Duodenal mucosa (tissue), 2 donors: Measurements from ENCODE around the gene MTX1.
A peak's percentile ranks its signal among the peaks of the same experiment; 100 is the strongest.
"Not testable (repeated sequence)": the region's sequence is repeated elsewhere in the genome, so short reads cannot be mapped to it uniquely, and the experiment has no call there.

Source experiments
- H3K27ac ChIP-seq: one replicate; pipeline ENCODE4 v1.7.0; 2013; ENCODE audit warnings: low read depth, low read length
- H3K27me3 ChIP-seq, 2 donors: one replicate each; pipeline ENCODE4 v1.7.0; 2013; ENCODE audit warnings: low read length in 2 of 2, control low read depth in 1 of 2; ENCODE audit not compliant: insufficient read depth in 2 of 2, control insufficient read depth in 1 of 2
- H3K36me3 ChIP-seq, 2 donors: one replicate each; pipeline ENCODE4 v1.7.0; 2013; ENCODE audit warnings: low read length in 2 of 2, control low read depth in 1 of 2; ENCODE audit not compliant: insufficient read depth in 2 of 2, control insufficient read depth in 1 of 2
- H3K4me1 ChIP-seq, 2 donors: one replicate each; pipeline ENCODE4 v1.7.0; 2013; ENCODE audit warnings: low read length in 2 of 2, control low read depth in 1 of 2; ENCODE audit not compliant: insufficient read depth in 2 of 2, control insufficient read depth in 1 of 2
- H3K4me3 ChIP-seq, 2 donors: one replicate each; pipeline ENCODE4 v1.7.0; 2013; ENCODE audit warnings: low read length in 2 of 2, low read depth in 1 of 2
- H3K9ac ChIP-seq, 2 donors: one replicate each; pipeline ENCODE4 v1.7.0; 2013; ENCODE audit warnings: low read length in 2 of 2, low read depth in 1 of 2
- H3K9me3 ChIP-seq, 2 donors: one replicate each; pipeline ENCODE4 v1.7.0; 2013; ENCODE audit warnings: low read length in 2 of 2, control low read depth in 1 of 2; ENCODE audit not compliant: control insufficient read depth in 1 of 2

MTX1 gene

DNA sequence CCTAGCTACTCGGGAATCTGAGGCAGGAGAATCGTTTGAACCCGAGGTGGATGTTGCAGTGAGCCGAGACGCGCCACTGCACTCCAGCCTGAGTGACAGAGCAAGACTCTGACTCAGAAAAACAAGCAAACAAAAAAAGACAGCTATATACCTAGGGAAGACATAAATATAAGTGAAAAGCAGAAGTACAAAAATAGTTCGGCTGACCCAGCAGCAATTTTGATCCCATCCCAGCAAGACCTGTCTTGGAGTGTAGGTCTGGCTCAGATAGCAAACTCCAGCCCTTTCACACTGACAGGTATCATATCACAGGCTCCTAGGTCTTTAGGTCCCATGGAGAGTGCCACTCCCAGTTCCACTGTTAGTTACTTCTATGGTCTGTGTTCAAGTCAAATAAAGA is 14.6 kb downstream of the MTX1 start:
- peaks cover 19 to 23% of the 10 kb centered on the region in 2 donors for H3K4me1 ChIP-seq
- no peak overlapping the region for H3K27ac ChIP-seq
- H3K36me3 ChIP-seq, result no peaks in the 10 kb centered on the region
- H3K9ac ChIP-seq, result no peak overlapping the region
- no peak overlapping the region for H3K4me3 ChIP-seq
- H3K9me3 ChIP-seq, result no peaks in the 10 kb centered on the region
- no peaks in the 10 kb centered on the region for H3K27me3 ChIP-seq

DNA sequence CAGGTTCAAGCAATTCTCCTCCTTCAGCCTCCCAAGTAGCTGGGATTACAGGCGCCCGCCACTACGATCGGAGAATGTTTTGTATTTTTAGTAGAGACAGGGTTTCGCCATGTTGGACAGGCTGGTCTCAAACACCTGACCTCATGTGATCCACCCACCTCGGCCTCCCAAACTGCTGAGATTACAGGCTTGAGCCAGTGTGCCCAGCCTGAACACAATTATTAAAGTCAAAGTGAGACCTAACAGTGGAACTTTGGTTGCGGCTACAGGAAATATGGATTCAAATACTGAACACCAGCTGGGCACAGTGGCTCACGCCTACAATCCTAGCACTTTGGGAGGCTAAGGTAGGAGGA is 16.9 kb downstream of the MTX1 start:
- H3K27ac ChIP-seq, H3K9ac ChIP-seq, H3K9me3 ChIP-seq, H3K36me3 ChIP-seq, H3K27me3 ChIP-seq, H3K4me3 ChIP-seq: not testable (repeated sequence)
- peaks cover 9 to 15% of the 10 kb centered on the region in 2 donors for H3K4me1 ChIP-seq

DNA sequence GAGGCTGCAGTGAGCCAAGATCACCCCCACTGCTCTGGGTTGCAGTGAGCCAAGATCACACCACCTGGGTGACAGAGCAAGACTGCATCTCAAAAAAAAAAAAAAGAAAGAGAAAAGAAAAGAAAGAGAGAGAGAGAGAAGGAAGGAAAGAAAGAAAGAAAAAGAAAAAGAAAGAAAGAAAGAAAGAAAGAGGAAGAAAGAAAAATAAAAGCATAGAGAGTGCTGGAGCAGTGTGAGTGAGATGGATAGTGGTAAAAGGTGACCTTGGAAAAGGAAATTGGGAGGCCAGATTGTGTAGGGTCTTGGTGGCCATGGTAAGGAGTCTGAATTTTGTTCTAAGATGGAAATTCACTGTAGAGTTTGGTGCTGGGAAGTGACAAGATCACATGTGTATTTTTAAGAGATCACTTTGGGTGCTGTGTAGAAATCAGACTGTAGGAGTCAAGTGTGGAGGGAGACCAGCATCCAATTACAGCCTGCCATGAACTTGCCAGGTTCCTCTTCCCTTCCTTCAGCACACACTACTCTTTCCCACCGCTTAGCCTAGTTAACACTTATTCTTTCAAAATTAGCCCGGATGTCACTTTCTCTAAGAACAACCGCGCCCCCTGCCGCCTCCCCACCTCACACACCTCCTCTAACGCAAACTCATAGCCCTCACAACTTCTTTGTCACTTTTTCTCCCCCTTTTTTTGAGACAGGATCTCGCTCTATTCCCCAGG is 17.9 kb downstream of the MTX1 start:
- H3K27me3 ChIP-seq, result no peaks in the 10 kb centered on the region
- no peaks in the 10 kb centered on the region for H3K36me3 ChIP-seq
- H3K4me3 ChIP-seq, result peak overlapping the region; percentile 75 to 83
- H3K9ac ChIP-seq, result peak overlapping the region; percentile 73 to 84
- H3K4me1 ChIP-seq, result peaks cover 9 to 15% of the 10 kb centered on the region in 2 donors
- no peaks in the 10 kb centered on the region for H3K9me3 ChIP-seq
- H3K27ac ChIP-seq, result no peak overlapping the region

DNA sequence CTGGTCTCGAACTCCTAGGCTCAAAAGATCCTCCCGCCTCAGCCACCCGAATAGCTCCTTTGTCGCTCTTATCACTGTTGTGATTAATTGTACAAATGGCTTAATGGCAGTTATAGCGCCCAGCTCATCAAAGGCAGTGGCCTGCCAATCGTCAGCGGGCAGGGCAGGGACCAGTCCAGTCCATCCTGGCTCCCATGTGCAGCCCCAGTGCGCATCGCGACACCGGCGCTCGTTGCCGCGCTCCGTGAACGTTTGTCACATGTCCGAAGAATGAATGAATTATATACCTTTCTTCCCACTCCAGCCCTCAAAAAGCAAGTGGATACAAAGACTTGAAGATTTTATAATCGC is 18.4 kb downstream of the MTX1 start:
- Histone ChIP-seq H3K27ac (peak overlapping the region; percentile 71), H3K27me3 (no peaks in the 10 kb centered on the region), H3K9me3 (no peaks in the 10 kb centered on the region), H3K4me3 (peak overlapping the region; percentile 75 to 83), H3K9ac (peak overlapping the region; percentile 73 to 84), H3K36me3 (no peaks in the 10 kb centered on the region), H3K4me1 (peaks cover 9 to 15% of the 10 kb centered on the region in 2 donors)

DNA sequence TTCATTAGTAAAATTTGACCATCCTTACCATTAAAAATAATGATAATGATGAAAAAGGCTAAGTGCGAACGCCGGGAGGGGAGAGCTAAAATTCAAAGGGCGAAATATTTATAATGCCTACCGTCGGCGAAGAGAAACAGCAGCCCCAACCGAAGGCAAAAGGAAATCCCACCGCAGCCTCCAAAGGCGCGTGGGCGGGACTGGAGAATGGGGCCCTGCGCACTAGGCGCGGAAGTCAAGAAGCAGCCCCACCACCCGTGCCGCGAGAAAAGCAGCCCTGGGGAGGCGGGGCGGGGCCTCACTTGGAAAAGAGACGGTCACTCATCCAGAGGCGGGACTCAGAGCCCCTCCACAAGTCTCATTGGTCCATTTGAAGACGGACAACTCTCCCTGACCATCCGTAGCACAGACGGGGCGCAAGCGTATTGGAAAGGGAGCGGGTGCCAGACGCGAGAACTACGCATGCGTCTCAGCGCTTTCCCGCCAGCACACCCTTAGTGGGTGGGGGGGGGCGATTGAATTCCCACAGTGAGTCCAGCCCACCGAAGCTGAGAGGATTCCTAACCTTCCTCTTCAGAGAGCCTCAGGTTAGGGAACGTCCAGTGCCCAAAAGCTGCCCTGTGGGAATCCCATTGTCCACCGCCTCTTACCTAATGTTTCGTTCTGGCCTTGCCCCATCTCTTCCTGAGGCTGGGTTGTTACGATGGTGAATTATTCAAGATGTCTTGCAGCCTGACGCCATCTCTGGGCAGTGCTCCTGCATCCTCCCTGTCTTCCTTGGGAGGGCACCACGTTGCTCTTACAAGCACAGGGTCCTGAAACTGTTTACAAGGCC is 19.0 kb downstream of the MTX1 start:
- Histone ChIP-seq H3K27me3 (no peaks in the 10 kb centered on the region), H3K4me1 (peaks cover 9 to 15% of the 10 kb centered on the region in 2 donors), H3K4me3 (peak overlapping the region; percentile 75 to 83), H3K9me3 (no peaks in the 10 kb centered on the region), H3K9ac (peak overlapping the region; percentile 73 to 84), H3K27ac (peak overlapping the region; percentile 71), H3K36me3 (no peaks in the 10 kb centered on the region)

DNA sequence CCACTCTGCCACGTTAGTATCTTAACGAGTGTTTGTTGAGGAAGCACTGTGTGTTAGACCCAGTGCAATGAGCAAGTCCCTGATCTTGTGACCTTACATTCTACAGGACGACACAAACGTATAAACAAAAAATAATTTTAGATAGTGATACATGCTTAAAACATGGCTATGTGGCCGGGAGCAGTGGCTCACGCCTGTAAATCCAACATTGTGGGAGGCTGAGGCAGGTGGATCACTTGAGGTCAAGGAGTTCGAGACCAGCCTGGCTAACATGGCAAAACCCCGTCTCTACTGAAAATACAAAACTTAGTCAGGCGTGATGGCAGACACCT is 19.6 kb downstream of the MTX1 start:
- Histone ChIP-seq H3K4me1 (peaks cover 9 to 15% of the 10 kb centered on the region in 2 donors), H3K27ac (peak overlapping the region; percentile 60), H3K9ac (peak overlapping the region; percentile 56 to 80), H3K27me3 (no peaks in the 10 kb centered on the region), H3K36me3 (no peaks in the 10 kb centered on the region), H3K9me3 (no peaks in the 10 kb centered on the region), H3K4me3 (peak overlapping the region; percentile 72 to 83)

DNA sequence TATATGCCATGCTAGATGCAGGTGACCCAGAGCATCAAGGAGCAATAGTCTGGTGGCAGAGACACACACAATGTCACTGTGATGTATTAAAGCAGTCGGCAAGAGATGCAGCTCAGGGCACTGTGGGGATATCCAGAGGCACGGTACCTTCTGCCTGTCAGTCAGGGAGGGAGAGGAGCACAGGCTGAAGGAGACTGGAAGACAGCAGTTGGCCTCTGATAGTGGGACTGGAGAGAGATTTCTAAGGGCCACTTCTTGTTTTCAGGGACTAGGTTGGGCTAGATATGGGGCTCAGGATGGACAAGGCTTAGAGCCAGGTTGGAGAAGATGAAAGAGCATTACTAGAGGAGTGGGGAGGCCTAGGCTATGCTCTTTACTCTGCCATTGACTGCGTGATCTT is 22.8 kb downstream of the MTX1 start:
- H3K27me3 ChIP-seq, H3K36me3 ChIP-seq, H3K27ac ChIP-seq, H3K9me3 ChIP-seq, H3K4me3 ChIP-seq, H3K9ac ChIP-seq: not testable (repeated sequence)
- peaks cover 8 to 14% of the 10 kb centered on the region in 2 donors for H3K4me1 ChIP-seq

DNA sequence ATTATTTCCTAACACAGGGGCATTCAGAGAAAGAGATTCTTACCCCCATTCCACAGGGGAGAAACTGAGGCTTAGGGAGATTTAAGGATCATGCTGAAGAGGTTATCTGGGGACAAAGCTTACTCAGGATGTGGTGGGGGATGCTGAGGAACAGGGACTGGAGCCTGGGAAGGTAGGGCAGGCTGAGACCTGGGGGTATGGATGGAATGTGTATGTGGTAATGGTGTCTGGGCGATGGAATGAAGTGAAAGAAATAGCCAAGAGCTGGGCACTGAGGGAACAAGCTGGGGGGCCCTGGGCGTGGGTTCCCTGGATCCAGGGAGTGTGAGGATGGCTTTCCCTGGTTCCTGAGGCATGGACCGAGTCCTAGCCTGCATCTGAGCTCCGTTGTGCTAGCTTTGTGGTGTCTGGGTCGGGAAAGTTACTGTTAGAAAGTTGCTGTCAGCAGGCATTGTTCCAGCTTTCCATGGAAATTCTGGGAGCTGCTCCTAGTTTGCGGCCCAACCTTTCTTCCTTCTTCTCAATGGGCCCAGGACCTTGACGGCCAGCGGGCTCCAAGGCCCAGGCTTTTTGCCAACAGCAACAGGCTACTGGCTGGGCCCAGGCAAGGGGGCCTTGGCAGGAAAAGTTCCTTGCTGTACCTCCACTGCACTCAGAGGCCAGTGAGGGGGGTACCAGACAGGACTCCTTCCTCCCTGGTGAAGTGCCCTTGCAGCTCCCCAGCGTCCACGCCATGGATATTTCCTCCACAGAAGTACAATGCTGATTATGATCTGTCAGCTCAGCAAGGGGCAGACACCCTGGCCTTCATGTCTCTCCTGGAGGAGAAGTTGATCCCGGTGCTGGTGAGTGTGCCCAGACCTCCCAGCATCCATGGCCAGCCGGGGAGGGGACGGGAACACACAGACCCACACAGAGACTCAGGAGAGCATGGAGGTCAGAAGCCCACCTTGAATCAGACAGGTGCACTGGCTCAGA is 23.8 kb downstream of the MTX1 start:
- not testable (repeated sequence) for H3K27ac ChIP-seq, H3K4me1 ChIP-seq, H3K9ac ChIP-seq, H3K27me3 ChIP-seq, H3K9me3 ChIP-seq, H3K4me3 ChIP-seq
- H3K36me3 ChIP-seq, result peaks cover 0 to 18% of the 10 kb centered on the region in 2 donors

DNA sequence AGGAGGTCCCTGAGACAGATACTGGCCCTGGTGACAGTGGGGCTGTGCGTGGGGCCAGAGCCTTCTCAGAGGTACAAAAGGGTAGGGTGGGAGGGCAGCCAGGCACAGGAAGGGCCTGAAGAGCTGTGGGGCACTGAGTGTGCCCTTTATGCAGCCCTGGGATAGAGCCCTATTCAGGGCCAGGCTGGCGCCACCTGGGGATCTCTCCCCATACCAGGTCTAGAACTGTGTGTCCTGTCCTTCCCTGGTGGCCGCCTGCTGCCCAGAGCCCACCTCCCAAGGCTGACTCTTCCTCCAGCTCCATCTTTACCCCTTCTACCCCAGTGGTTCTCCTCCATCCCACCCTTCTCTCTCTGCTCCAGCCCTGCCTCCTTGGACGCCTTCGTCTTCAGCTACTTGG is 25.0 kb downstream of the MTX1 start:
- H3K36me3 ChIP-seq, result peaks cover 0 to 23% of the 10 kb centered on the region in 2 donors
- not testable (repeated sequence) for H3K27ac ChIP-seq, H3K27me3 ChIP-seq, H3K9me3 ChIP-seq, H3K9ac ChIP-seq, H3K4me3 ChIP-seq, H3K4me1 ChIP-seq

DNA sequence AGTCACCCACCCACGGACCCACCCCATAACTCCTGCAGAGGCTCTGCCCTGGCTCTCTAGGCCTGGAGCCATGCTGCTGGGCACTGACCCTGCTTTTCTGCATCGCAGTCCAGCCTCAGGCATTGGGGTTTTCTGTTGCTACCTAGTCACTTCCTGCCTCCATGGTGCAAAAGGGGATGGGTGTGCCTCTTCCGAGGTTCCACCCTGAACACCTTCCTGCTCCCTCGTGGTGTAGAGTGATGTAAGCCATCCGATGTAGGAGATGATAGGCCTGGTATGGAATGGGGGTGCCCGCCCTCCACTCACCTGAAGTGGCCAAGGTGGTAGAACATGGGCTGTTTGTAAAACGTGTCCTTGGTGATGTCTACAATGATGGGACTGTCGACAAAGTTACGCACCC is 26.9 kb downstream of the MTX1 start:
- H3K27ac ChIP-seq, H3K4me3 ChIP-seq, H3K9me3 ChIP-seq, H3K9ac ChIP-seq, H3K4me1 ChIP-seq, H3K27me3 ChIP-seq: not testable (repeated sequence)
- peaks cover 0 to 26% of the 10 kb centered on the region in 2 donors for H3K36me3 ChIP-seq
